ENCODE data around the gene PPM1H.

DNA sequence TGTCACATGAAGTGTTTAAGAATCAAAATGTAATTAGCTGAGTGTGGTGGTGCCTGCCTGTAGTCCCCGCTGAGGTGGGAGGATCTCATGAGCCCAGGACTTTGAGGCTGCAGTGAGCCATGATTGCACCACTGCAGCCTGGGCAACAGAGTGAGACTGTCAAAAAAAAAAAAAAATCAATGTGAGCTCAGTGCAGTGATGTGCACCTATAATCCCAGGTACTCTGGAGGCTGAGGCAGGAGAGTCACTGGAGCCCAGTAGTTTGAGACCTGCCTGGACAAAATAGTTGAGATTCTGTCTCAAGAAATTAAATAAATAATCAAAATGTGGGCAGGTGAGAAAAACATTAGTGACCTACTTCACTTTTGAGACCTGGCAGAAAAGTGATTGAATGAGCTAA is 328.3 kb downstream of the PPM1H start:
- TF ChIP-seq CTCF (conservative IDR thresholded peaks at IDR 0.05; ENCODE audit: low read length), result no peak
- TF ChIP-seq EZH2phosphoT487 (IDR thresholded peaks at IDR 0.05; ENCODE audit: borderline replicate concordance), result no peak

All from Loucy (cell line).